ENCODE results near the gene TSHZ2. TPM values are rescaled to one million over a fixed set of nuclear protein-coding genes. Genes with fewer than 3 reads are reported as not detected.

TSHZ2 gene
- total RNA-seq, 1 donor from 2014 or later, result 5.2 TPM

DNA sequence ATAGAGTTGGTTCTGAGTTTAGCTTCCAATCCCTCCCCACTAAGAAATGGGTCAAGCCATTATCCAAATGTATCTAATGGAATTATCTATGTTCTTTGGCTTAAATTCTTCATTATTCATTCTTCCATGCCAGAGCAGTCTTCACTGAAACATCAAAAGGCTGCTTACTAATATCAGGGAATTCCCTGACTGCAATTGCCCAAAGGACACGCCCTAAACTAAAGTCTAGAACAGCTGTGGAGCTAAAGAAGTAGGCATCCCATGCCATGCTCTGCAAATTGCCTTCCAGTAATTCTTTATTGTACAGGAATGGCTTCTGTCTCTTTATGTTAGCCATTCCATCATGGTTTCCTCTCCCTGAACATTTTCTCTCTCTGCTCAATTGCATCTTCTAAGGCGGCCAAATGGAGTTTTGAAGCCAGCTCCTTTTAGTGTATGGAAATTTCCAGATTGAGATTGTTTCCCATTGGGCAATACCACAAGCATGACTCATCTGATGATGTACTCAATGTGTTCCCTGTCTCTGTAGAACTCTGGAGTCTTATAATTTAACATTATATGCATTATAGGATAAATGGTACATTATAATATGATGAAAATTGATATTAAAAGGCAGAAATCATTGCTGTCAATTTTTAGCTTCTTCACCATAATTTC lies 28.8 kb upstream of the TSHZ2 start:
- ATAC-seq (no peak), DNase-seq (no peak)
- H3K4me1 ChIP-seq, result no peaks in the 10 kb centered on the region
- no peaks in the 10 kb centered on the region for H3K36me3 ChIP-seq
- intact Hi-C loops (cut with DNase I), result no loop called here
- no peaks in the 10 kb centered on the region for H3K27me3 ChIP-seq
- no peaks in the 10 kb centered on the region for H3K9me3 ChIP-seq
- no peak overlapping the region for H3K27ac ChIP-seq
- H3K4me3 ChIP-seq, result no peak overlapping the region
- TF ChIP-seq, protein P1, sequence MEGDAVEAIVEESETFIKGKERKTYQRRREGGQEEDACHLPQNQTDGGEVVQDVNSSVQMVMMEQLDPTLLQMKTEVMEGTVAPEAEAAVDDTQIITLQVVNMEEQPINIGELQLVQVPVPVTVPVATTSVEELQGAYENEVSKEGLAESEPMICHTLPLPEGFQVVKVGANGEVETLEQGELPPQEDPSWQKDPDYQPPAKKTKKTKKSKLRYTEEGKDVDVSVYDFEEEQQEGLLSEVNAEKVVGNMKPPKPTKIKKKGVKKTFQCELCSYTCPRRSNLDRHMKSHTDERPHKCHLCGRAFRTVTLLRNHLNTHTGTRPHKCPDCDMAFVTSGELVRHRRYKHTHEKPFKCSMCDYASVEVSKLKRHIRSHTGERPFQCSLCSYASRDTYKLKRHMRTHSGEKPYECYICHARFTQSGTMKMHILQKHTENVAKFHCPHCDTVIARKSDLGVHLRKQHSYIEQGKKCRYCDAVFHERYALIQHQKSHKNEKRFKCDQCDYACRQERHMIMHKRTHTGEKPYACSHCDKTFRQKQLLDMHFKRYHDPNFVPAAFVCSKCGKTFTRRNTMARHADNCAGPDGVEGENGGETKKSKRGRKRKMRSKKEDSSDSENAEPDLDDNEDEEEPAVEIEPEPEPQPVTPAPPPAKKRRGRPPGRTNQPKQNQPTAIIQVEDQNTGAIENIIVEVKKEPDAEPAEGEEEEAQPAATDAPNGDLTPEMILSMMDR (IDR thresholded peaks at IDR 0.05), result no peak

DNA sequence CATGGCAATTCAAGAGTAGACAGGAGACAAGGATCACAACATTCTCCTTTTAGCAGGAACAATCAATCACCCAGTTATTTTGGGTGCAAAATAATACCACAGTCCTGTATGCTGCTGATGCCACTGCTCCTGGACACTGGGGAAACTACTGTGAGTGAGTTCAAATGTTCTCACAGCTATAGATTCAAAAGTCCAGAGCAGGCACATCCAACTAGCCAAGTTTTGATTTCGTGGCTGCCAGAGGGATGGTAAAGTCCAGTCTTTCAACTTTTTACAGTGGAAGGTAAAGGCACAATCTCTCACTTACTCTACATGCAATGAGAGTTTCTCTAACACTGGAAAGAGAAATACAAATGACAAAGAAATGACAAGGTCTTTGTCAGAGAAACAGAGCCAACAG lies 26.9 kb upstream of the TSHZ2 start:
- TF ChIP-seq, protein P1 (IDR thresholded peaks at IDR 0.05), result no peak
- Histone ChIP-seq H3K4me3 (no peak overlapping the region), H3K27ac (no peak overlapping the region), H3K4me1 (no peaks in the 10 kb centered on the region), H3K36me3 (no peaks in the 10 kb centered on the region), H3K27me3 (no peaks in the 10 kb centered on the region), H3K9me3 (no peaks in the 10 kb centered on the region)
- no peak for ATAC-seq
- intact Hi-C loops (cut with DNase I), result no loop called here
- no peak for DNase-seq

DNA sequence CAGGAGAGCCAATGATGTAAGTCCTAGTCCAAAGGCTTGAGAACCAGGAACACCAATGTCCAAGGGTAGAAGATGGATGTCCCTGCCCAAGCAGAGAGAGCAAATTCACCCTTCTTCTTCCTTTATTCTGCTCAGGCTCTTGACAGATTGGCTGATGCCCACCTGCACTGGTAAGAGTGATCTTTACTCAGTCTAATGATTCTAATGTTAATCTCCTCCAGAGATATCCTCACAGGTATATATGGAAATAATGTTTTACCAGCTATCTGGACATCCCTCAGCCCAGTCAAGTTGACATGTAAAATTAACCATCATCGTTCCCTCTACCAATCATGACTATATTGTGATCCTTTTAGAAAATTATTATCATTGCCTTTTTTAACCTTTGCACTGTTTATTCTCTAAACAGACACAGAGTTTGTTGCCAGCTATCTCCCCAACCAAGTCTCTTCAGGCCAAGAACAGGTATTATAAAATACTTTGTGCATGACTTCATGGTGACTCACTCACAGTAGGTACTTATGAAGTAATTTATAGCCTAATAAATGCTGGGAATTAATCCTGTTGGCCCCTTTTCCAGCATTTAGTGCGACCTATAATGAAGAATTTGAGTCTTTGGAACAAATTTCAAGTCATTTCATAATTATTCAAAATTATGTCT lies 26.2 kb upstream of the TSHZ2 start:
- Histone ChIP-seq H3K4me1 (no peaks in the 10 kb centered on the region), H3K27me3 (no peaks in the 10 kb centered on the region), H3K4me3 (no peak overlapping the region), H3K9me3 (no peaks in the 10 kb centered on the region), H3K36me3 (no peaks in the 10 kb centered on the region), H3K27ac (no peak overlapping the region)
- DNase-seq (no peak), ATAC-seq (no peak)
- intact Hi-C loops (cut with DNase I), result no loop called here
- TF ChIP-seq, protein P1 (IDR thresholded peaks at IDR 0.05), result no peak

DNA sequence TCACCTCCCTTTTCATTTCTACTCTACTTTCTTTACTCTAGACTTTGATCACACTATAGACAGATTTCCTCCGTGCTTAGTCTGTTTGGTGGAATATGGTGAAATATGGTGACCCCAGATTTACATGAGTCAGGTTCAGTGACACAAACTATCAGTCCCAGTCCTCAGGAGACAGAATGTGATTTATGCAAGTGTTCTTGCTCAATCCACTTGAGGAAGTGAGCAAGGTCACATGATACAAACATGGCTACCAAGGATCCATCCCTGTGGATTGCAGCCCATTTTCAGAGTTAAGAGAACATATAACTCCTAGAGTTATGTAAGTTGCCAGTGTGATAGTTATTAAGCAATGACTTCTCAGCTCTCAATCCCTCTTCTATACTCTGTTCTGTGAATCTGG lies 23.7 kb upstream of the TSHZ2 start:
- Histone ChIP-seq H3K4me1 (no peaks in the 10 kb centered on the region), H3K9me3 (no peaks in the 10 kb centered on the region), H3K4me3 (no peak overlapping the region), H3K27ac (no peak overlapping the region), H3K27me3 (no peaks in the 10 kb centered on the region), H3K36me3 (no peaks in the 10 kb centered on the region)
- no peak for ATAC-seq
- intact Hi-C loops (cut with DNase I), result no loop called here
- TF ChIP-seq, protein P1 (IDR thresholded peaks at IDR 0.05), result no peak
- DNase-seq, result no peak

DNA sequence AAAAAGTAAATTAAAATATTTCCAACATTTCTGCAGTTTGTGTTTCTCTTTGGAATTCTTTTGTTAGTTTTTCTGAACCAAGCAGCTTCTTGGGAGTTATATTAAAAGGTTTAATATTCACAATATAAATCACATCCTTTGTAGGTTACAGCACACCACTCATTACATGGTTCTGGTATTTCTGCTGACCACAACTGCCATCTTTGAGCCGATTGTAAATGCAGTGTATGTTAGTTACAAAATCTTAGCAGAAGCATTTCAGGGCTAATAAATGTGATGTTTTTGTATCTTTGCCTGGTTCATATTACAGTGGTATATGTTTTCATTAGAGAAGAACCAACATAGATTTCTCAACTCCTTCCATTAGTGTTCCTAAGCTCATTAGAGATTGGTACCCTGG lies 19.1 kb upstream of the TSHZ2 start:
- TF ChIP-seq, protein P1 (IDR thresholded peaks at IDR 0.05), result no peak
- no peaks in the 10 kb centered on the region for H3K27me3 ChIP-seq
- no peak for DNase-seq
- ATAC-seq, result no peak
- H3K4me3 ChIP-seq, result no peak overlapping the region
- no peaks in the 10 kb centered on the region for H3K4me1 ChIP-seq
- H3K9me3 ChIP-seq, result no peaks in the 10 kb centered on the region
- H3K36me3 ChIP-seq, result no peaks in the 10 kb centered on the region
- H3K27ac ChIP-seq, result no peak overlapping the region
- intact Hi-C loops (cut with DNase I), result no loop called here

All from upper lobe of right lung (tissue), 1 donor.